GM23338 (cell line): ENCODE results near the gene ARHGAP36. TPM values are rescaled to one million over a fixed set of nuclear protein-coding genes. Genes with fewer than 3 reads are reported as not detected.

Experiments
- ATAC-seq: fragments of 200-7000 bp; cut with Tn5 transposase; 3 replicates; pipeline ENCODE4 v1.9.1; 2020
- DNase-seq: peaks from one replicate; pipeline ENCODE4 v3.0.0-alpha.2; 2015; ENCODE audit warnings: low spot score
- H2AFZ ChIP-seq: fragments of 200-600 bp; sonication (generic); 2 replicates; pipeline ENCODE4 v1.8.0; 2016; ENCODE audit warnings: antibody characterized with exemption, mild to moderate bottlenecking, moderate library complexity
- H3F3A ChIP-seq: fragments of 200-600 bp; sonication (generic); replicated peaks from 2 replicates; pipeline ENCODE4 v1.8.0; 2017; ENCODE audit warnings: antibody characterized with exemption, mixed run types, low read depth
- H3K27ac ChIP-seq: fragments of 200-600 bp; sonication (generic); 2 replicates; pipeline ENCODE4 v1.6.1; 2016; ENCODE audit warnings: low read depth
- H3K27me3 ChIP-seq: fragments of 200-600 bp; sonication (generic); 2 replicates; pipeline ENCODE4 v1.8.0; 2016; ENCODE audit warnings: mild to moderate bottlenecking, mixed run types, moderate library complexity; ENCODE audit not compliant: insufficient read depth
- H3K36me3 ChIP-seq: fragments of 200-600 bp; sonication (generic); 2 replicates; pipeline ENCODE4 v1.8.0; 2016; ENCODE audit warnings: mild to moderate bottlenecking; ENCODE audit not compliant: insufficient read depth
- H3K4me1 ChIP-seq: fragments of 200-600 bp; sonication (generic); 2 replicates; pipeline ENCODE4 v1.8.0; 2016; ENCODE audit warnings: mild to moderate bottlenecking, moderate library complexity; ENCODE audit not compliant: insufficient read depth
- H3K4me2 ChIP-seq: fragments of 200-600 bp; sonication (generic); 2 replicates; pipeline ENCODE4 v1.7.1; 2017; ENCODE audit warnings: mixed run types
- H3K4me3 ChIP-seq: fragments of 200-600 bp; sonication (generic); 2 replicates; pipeline ENCODE4 v1.6.1; 2016; ENCODE audit warnings: mixed run types
- H3K79me2 ChIP-seq: fragments of 200-600 bp; sonication (generic); replicated peaks from 2 replicates; pipeline ENCODE4 v1.8.0; 2017; ENCODE audit warnings: mild to moderate bottlenecking; ENCODE audit not compliant: insufficient read depth
- H3K9me2 ChIP-seq: fragments of 200-600 bp; sonication (generic); 2 replicates; pipeline ENCODE4 v1.8.0; 2017; ENCODE audit not compliant: insufficient read depth
- H4K20me1 ChIP-seq: fragments of 200-600 bp; sonication (generic); replicated peaks from 2 replicates; pipeline ENCODE4 v1.8.0; 2017; ENCODE audit warnings: mild to moderate bottlenecking; ENCODE audit not compliant: insufficient read depth
- H3K27ac Mint-ChIP-seq: 2 replicates; pipeline ENCODE4 v1.8.0; 2020; ENCODE audit warnings: inconsistent platforms, mild to moderate bottlenecking, moderate library complexity, mixed read lengths
- H3K27me3 Mint-ChIP-seq: 3 replicates; pipeline ENCODE4 v1.8.0; 2022; ENCODE audit warnings: low read depth, mild to moderate bottlenecking, moderate library complexity, mixed read lengths, inconsistent platforms; ENCODE audit not compliant: insufficient read depth, poor library complexity
- H3K36me3 Mint-ChIP-seq: 3 replicates; pipeline ENCODE4 v1.8.0; 2021; ENCODE audit warnings: low read depth, mild to moderate bottlenecking, inconsistent platforms, moderate library complexity, mixed read lengths
- H3K4me1 Mint-ChIP-seq: 3 replicates; pipeline ENCODE4 v1.8.0; 2020; ENCODE audit warnings: mild to moderate bottlenecking, inconsistent platforms, mixed read lengths
- H3K4me3 Mint-ChIP-seq: 3 replicates; pipeline ENCODE4 v1.8.0; 2021; ENCODE audit warnings: moderate library complexity, mild to moderate bottlenecking, inconsistent platforms, mixed read lengths
- H3K9me3 Mint-ChIP-seq: 3 replicates; pipeline ENCODE4 v1.8.0; 2020; ENCODE audit warnings: moderate library complexity, mild to moderate bottlenecking, inconsistent platforms, mixed read lengths
- CREB1 ChIP-seq: fragments of 250-450 bp; sonication (Bioruptor Pico); IDR thresholded peaks from 2 replicates; pipeline ENCODE4 v1.5.0; 2020; ENCODE audit warnings: low read depth, mild to moderate bottlenecking, moderate library complexity
- CTCF ChIP-seq, 2 experiments: fragments of 200-600 bp in 1 of 2; sonication (generic) in 1 of 2; conservative IDR thresholded peaks; 2 replicates each; pipeline versions ENCODE4 v1.5.1 to v1.6.1; 2016 to 2017; ENCODE audit warnings: antibody characterized with exemption in 2 of 2, low read depth in 2 of 2, mild to moderate bottlenecking in 2 of 2, moderate library complexity in 1 of 2
- ETS1 ChIP-seq: IDR thresholded peaks from 2 replicates; pipeline ENCODE4 v1.6.1; 2016; ENCODE audit warnings: antibody characterized with exemption
- EZH2 ChIP-seq: fragments of 200-600 bp; sonication (generic); IDR thresholded peaks from one replicate; pipeline ENCODE4 v1.8.0; 2017; ENCODE audit warnings: antibody characterized with exemption, mild to moderate bottlenecking, low read depth; ENCODE audit not compliant: unreplicated experiment
- EZH2phosphoT487 ChIP-seq: fragments of 200-600 bp; sonication (generic); IDR thresholded peaks from one replicate; pipeline ENCODE4 v1.8.1; 2018; ENCODE audit warnings: antibody characterized with exemption; ENCODE audit not compliant: unreplicated experiment
- JUNB ChIP-seq: IDR thresholded peaks from one replicate; pipeline ENCODE4 v1.6.1; 2016; ENCODE audit warnings: antibody characterized with exemption; ENCODE audit not compliant: unreplicated experiment
- POLR2AphosphoS5 ChIP-seq: IDR thresholded peaks from 2 replicates; pipeline ENCODE4 v1.6.1; 2016; ENCODE audit warnings: antibody characterized with exemption, low read depth
- ZNF331 ChIP-seq: fragments of 250-450 bp; sonication (Bioruptor Pico); IDR thresholded peaks from 2 replicates; pipeline ENCODE4 v1.5.0; 2020; ENCODE audit warnings: low read depth, mild to moderate bottlenecking, moderate library complexity
- polyA plus RNA-seq: library from polyadenylated mRNA; unstranded; fragments of >200 nt; fragmentation: Nextera tagmentation; extraction: Ambion mirVana; gene quantifications from 2 replicates; pipeline ENCODE4 v1.2.1, GENCODE V29; 2016
- total RNA-seq: library from RNA; depleted of rRNA; stranded (reverse); fragments of >200 nt; shearing (Covaris generic); gene quantifications from 2 replicates; pipeline ENCODE4 v1.2.3, GENCODE V29; 2014

Gene ARHGAP36
- total and polyA plus RNA-seq, 2 experiments from 2014 or later, result 0.21 TPM; not detected in 1

GRCh38 chrX:131081772-131082740, 23.9 kb downstream of the ARHGAP36 start:
- H3K27me3 ChIP-seq, result peaks cover 91% of the 10 kb centered on the region
- peaks cover 56% of the 10 kb centered on the region for H3K27me3 Mint-ChIP-seq
- H3K4me1 ChIP-seq, result peaks cover 12% of the 10 kb centered on the region
- H4K20me1 ChIP-seq, result no peaks in the 10 kb centered on the region; the same call in 1 of the 2 replicates
- no peak overlapping the region for H3K27ac Mint-ChIP-seq
- H2AFZ ChIP-seq, result no peak overlapping the region
- peak overlapping the region; percentile 59 for H3K4me3 ChIP-seq
- peaks cover 33% of the 10 kb centered on the region for H3K4me1 Mint-ChIP-seq
- no peaks in the 10 kb centered on the region for H3F3A ChIP-seq
- H3K27ac ChIP-seq, result no peak overlapping the region
- H3K9me2 ChIP-seq, result no peaks in the 10 kb centered on the region
- H3K9me3 Mint-ChIP-seq, result peaks cover 14% of the 10 kb centered on the region; the same call in 2 of the 3 replicates
- TF ChIP-seq EZH2, result peak; percentile 63
- no peak for TF ChIP-seq ETS1
- peak overlapping the region; percentile 80 for H3K4me2 ChIP-seq
- DNase-seq (peak; percentile 53), ATAC-seq (peak; percentile 69)
- peaks cover 19% of the 10 kb centered on the region for H3K36me3 Mint-ChIP-seq
- H3K79me2 ChIP-seq, result no peaks in the 10 kb centered on the region
- H3K36me3 ChIP-seq, result no peaks in the 10 kb centered on the region
- H3K4me3 Mint-ChIP-seq, result peak overlapping the region; percentile 82

GRCh38 chrX:131083510-131084142, 25.5 kb downstream of the ARHGAP36 start:
- Histone ChIP-seq H3K4me2 (peak overlapping the region; percentile 80), H3K27me3 (peaks cover 75% of the 10 kb centered on the region), H3K36me3 (no peaks in the 10 kb centered on the region), H2AFZ (peak overlapping the region; percentile 32; the same call in 1 of the 2 replicates), H4K20me1 (no peaks in the 10 kb centered on the region; the same call in 1 of the 2 replicates), H3K79me2 (no peaks in the 10 kb centered on the region), H3K27ac (no peak overlapping the region), H3F3A (no peaks in the 10 kb centered on the region), H3K9me2 (no peaks in the 10 kb centered on the region), H3K4me3 (peak overlapping the region; percentile 59), H3K4me1 (peaks cover 12% of the 10 kb centered on the region)
- Mint-ChIP-seq H3K36me3 (peaks cover 22% of the 10 kb centered on the region), H3K27ac (no peak overlapping the region), H3K4me3 (peak overlapping the region; percentile 82), H3K9me3 (peaks cover 14% of the 10 kb centered on the region; the same call in 2 of the 3 replicates), H3K4me1 (peaks cover 29% of the 10 kb centered on the region), H3K27me3 (peaks cover 56% of the 10 kb centered on the region)
- DNase-seq (peak; percentile 28), ATAC-seq (peak; percentile 42)
- TF ChIP-seq POLR2AphosphoS5 (no peak), CTCF (conservative IDR thresholded peaks at IDR 0.05; ENCODE audit: low read depth in 2 of 2) (peak in 1 of 2 experiments; percentile 23; a peak in 1 of 4 replicates), CREB1 (CRISPR knock-in tag) (no peak), ZNF331 (no peak), EZH2phosphoT487 (no peak), JUNB (no peak), ETS1 (no peak)
